Mesodermal cell (in vitro differentiated cells): Measurements from ENCODE around the gene PRR5L.
"Not testable (repeated sequence)": the region's sequence is repeated elsewhere in the genome, so short reads cannot be mapped to it uniquely, and the experiment has no call there.

Experiments used
- H3K27ac ChIP-seq: 2 replicates; pipeline ENCODE4 v1.7.0; 2013; ENCODE audit warnings: mild to moderate bottlenecking, low read depth, low read length, moderate library complexity; ENCODE audit not compliant: severe bottlenecking
- H3K36me3 ChIP-seq: 2 replicates; pipeline ENCODE4 v1.7.1; 2013; ENCODE audit warnings: mild to moderate bottlenecking, low read length, moderate library complexity; ENCODE audit not compliant: control insufficient read depth, insufficient read depth
- H3K4me1 ChIP-seq: one replicate; pipeline ENCODE4 v1.7.1; 2013; ENCODE audit warnings: mild to moderate bottlenecking, low read length; ENCODE audit not compliant: insufficient read depth, control insufficient read depth, poor library complexity, severe bottlenecking
- H3K4me3 ChIP-seq: 2 replicates; pipeline ENCODE4 v1.7.0; 2013; ENCODE audit warnings: low read length, control low read depth, mild to moderate bottlenecking; ENCODE audit not compliant: insufficient read depth, poor library complexity, severe bottlenecking; ENCODE audit errors: extremely low read depth
- H3K9me3 ChIP-seq: 2 replicates; pipeline ENCODE4 v1.7.1; 2013; ENCODE audit warnings: mild to moderate bottlenecking, low read length, moderate library complexity; ENCODE audit not compliant: control insufficient read depth
- WGBS, 2 experiments: methylation state at CpG; one replicate each; pipeline ENCODE4 v1.1.5; 2013; ENCODE audit warnings: missing lambda C conversion rate in 2 of 2; ENCODE audit not compliant: insufficient coverage in 2 of 2; 5-methylcytosine and 5-hydroxymethylcytosine counted together

The PRR5L gene

GRCh38 chr11:36478700-36479329, 182.7 kb downstream of the PRR5L start:
- Histone ChIP-seq H3K9me3 (no peaks in the 10 kb centered on the region), H3K36me3 (peaks cover 9% of the 10 kb centered on the region), H3K27ac (no peak overlapping the region), H3K4me3 (no peak overlapping the region), H3K4me1 (peaks cover 5% of the 10 kb centered on the region)
- WGBS, 2 experiments = 40% methylated on average over 1 of the region's 2 CpGs; no CpG with 5 or more reads in 1 of the 2 experiments

GRCh38 chr11:36480833-36481232, 184.7 kb downstream of the PRR5L start:
- no peaks in the 10 kb centered on the region for H3K4me1 ChIP-seq
- no peak overlapping the region for H3K4me3 ChIP-seq
- H3K27ac ChIP-seq = no peak overlapping the region
- H3K36me3 ChIP-seq = peaks cover 29% of the 10 kb centered on the region
- H3K9me3 ChIP-seq = peaks cover 4% of the 10 kb centered on the region

- H3K4me1 ChIP-seq, H3K27ac ChIP-seq, H3K9me3 ChIP-seq, H3K4me3 ChIP-seq: not testable (repeated sequence)
- whole genome bisulfite sequencing, 2 experiments = 100% methylated on average over 1 of the region's 4 CpGs; no CpG with 5 or more reads in 1 of the 2 experiments
- H3K36me3 ChIP-seq = peaks cover 51% of the 10 kb centered on the region
These were observed 187.0 kb downstream of the PRR5L start for GRCh38 chr11:36483042-36483441.

- 97% methylated on average over 3 of the region's 6 CpGs; no CpG with 5 or more reads in 1 of the 2 experiments for WGBS, 2 experiments
- no peak overlapping the region for H3K27ac ChIP-seq
These were observed 189.4 kb downstream of the PRR5L start for GRCh38 chr11:36485298-36486002.

GRCh38 chr11:36487619-36488018, 191.5 kb downstream of the PRR5L start:
- Histone ChIP-seq H3K4me3 (no peak overlapping the region), H3K9me3 (peaks cover 4% of the 10 kb centered on the region), H3K4me1 (peaks cover 3% of the 10 kb centered on the region), H3K36me3 (peaks cover 91% of the 10 kb centered on the region), H3K27ac (no peak overlapping the region)
- WGBS, 2 experiments = no CpG with 5 or more reads among the region's 4 CpGs

More at GRCh38 chr11:36485298-36486002, 189.4 kb downstream of the PRR5L start:
- H3K4me1 ChIP-seq = peaks cover 3% of the 10 kb centered on the region
- H3K9me3 ChIP-seq = peaks cover 4% of the 10 kb centered on the region
- peaks cover 74% of the 10 kb centered on the region for H3K36me3 ChIP-seq
- no peak overlapping the region for H3K4me3 ChIP-seq

GRCh38 chr11:36488096-36488495, 192.0 kb downstream of the PRR5L start:
- H3K4me3 ChIP-seq = no peak overlapping the region
- peaks cover 3% of the 10 kb centered on the region for H3K4me1 ChIP-seq
- no peak overlapping the region for H3K27ac ChIP-seq
- H3K36me3 ChIP-seq = peaks cover 91% of the 10 kb centered on the region
- WGBS, 2 experiments = 100% methylated on average over 2 of the region's 5 CpGs
- H3K9me3 ChIP-seq = peaks cover 4% of the 10 kb centered on the region

- Histone ChIP-seq H3K4me3 (no peak overlapping the region), H3K36me3 (peaks cover 85% of the 10 kb centered on the region), H3K9me3 (no peaks in the 10 kb centered on the region), H3K27ac (no peak overlapping the region), H3K4me1 (peaks cover 3% of the 10 kb centered on the region)
- 97 to 98% methylated on average over 14 to 15 of the region's 16 CpGs for WGBS, 2 experiments
These were observed 194.1 kb downstream of the PRR5L start for GRCh38 chr11:36490026-36490806.

- H3K36me3 ChIP-seq = peaks cover 82% of the 10 kb centered on the region
- no peaks in the 10 kb centered on the region for H3K4me1 ChIP-seq
- no peak overlapping the region for H3K27ac ChIP-seq
- no peak overlapping the region for H3K4me3 ChIP-seq
- H3K9me3 ChIP-seq = no peaks in the 10 kb centered on the region
These were observed 196.7 kb downstream of the PRR5L start for GRCh38 chr11:36492724-36493304.

GRCh38 chr11:36493332-36493731, 197.2 kb downstream of the PRR5L start:
- peaks cover 83% of the 10 kb centered on the region for H3K36me3 ChIP-seq
- H3K9me3 ChIP-seq = no peaks in the 10 kb centered on the region
- no peak overlapping the region for H3K4me3 ChIP-seq
- peak overlapping the region; percentile 17 for H3K27ac ChIP-seq
- H3K4me1 ChIP-seq = no peaks in the 10 kb centered on the region

GRCh38 chr11:36498721-36499120, 202.6 kb downstream of the PRR5L start:
- WGBS, 2 experiments = no CpG with 5 or more reads among the region's 1 CpG
- H3K36me3 ChIP-seq = peaks cover 60% of the 10 kb centered on the region
- peaks cover 37% of the 10 kb centered on the region for H3K4me1 ChIP-seq
- H3K9me3 ChIP-seq = no peaks in the 10 kb centered on the region
- no peak overlapping the region for H3K4me3 ChIP-seq
- no peak overlapping the region for H3K27ac ChIP-seq
